Epithelial cell of prostate (primary cell): ENCODE measurements around the gene CFHR5.

Experiments used
- DNase-seq: peaks from one replicate; pipeline ENCODE4 v3.0.0-alpha.2; 2011; ENCODE audit warnings: low read depth, low spot score
- H3K27ac ChIP-seq: fragments of 450-650 bp; 2 replicates; pipeline ENCODE4 v1.5.1; 2017; ENCODE audit warnings: mild to moderate bottlenecking

CFHR5 gene

DNA sequence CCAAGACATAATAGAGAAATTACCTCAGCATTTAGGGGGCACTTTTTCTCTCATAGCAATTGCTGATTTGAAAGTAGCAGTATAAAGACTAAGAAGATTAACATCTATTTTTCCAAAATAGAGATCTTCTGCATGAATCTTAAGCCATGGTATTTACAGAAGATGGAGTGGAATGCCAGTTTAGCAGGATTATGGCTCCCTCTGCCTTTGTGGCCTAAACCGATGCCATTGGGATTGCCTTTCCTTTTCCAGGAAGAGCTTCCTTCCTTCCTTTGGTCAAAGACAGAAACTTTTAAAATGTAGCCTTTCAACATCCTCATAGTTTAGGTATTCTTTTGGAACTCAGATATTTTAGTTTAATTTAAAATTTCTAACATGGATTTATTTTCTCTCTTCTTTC lies 39.4 kb downstream of the CFHR5 start:
- no peak overlapping the region for H3K27ac ChIP-seq
- no peak for DNase-seq

DNA sequence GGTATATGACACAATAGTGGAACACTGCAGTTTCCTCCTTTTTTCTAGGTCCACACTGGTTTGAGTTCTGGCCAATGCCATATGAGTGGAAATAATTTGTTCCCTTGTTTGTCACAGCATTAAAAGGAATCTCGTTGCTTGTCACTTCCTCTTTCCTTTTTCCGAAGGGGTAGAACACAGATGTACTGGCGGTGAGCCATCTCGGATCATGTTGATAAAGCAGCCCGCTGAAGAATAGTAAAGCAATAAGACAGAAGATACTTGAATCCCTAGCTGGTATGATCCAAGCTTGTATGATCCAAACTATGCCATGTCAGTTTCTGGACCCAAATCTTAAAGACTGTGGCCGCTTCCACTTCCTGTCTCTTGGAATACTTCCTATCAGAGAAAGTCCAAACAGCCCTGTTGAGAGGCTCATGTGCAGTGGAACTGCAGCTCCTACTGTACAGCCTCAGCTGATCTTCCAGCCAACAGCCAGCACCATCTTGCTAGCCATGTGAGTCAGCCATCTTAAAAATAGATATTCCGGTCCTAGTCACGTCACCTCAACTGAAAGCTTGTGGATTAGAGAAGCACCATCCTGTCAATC lies 40.3 kb downstream of the CFHR5 start:
- H3K27ac ChIP-seq: no peak overlapping the region
- DNase-seq: no peak

DNA sequence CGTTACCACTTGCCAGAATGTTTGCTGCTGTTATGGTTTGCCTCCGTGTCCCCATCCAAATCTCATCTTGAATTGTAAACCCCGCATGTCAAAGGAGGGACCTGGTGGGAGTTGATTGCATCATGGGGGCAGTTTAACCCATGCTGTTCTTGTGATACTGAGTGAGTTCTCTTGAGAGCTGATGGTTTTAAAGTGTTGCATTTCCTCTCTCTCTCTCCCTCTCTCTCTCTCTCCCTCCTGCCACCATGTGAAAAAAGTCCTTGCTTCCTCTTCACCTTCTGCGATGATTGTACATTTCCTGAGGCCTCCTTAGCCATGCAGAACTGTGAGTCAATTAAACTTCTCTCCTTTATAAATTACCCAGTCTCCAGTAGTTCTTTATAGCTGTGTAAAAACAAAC lies 44.4 kb downstream of the CFHR5 start:
- DNase-seq: no peak
- H3K27ac ChIP-seq: no peak overlapping the region

DNA sequence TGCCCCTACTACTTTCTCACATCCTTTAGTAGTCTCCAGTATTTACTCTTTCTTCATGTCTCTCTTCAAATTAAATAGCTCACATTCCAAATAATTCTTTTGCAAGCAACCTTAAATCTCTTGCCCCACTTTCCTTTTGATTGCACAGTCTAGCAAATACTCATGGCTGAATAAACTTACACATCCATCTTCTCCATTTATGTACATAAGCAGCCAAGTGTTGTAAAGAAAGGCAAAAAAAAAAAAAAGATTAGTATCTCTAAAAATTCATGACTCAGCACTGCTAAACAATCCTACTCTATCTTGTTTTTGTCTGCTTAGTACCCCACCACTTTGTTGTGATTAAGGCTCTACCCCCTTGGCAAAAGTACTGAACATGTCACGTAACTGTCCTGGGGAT lies 47.1 kb downstream of the CFHR5 start:
- DNase-seq: no peak
- H3K27ac ChIP-seq: no peak overlapping the region

DNA sequence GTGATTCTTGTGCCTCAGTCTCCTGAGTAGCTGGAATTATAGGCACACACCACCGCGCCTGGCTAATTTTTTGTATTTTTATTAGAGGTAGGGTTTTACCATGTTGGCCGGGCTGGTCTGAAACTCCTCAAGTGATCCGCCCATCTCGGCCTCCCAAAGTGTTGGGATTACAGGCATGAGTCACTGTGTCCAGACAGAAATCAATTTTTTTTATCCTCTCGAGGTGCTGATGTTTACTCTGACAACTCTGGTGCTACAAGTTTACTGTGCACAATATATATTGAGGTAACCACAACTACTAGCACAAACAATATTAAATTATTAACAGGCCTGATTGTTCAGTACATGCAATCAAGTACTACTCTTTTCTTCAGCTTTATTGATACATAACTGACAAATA lies 50.0 kb downstream of the CFHR5 start:
- no peak overlapping the region for H3K27ac ChIP-seq
- DNase-seq: peak; percentile 18

DNA sequence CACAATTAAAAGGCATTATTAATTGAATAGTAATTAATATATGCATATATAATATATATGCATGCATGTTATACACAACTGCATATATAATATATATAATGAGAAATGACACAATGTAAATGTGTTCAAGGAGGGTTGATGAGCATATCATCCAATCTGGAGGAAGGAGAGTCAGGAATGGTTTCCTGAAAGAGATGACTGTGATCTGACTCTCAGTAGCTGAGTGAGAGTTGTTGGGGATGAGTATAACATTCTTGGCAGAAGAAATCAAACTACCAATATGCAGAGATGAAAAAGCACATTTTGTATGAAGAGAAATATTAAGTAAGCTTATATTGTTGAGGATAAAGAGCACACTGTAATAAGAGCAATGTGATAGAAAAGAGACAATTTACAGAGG lies 52.4 kb downstream of the CFHR5 start:
- DNase-seq: no peak
- no peak overlapping the region for H3K27ac ChIP-seq

DNA sequence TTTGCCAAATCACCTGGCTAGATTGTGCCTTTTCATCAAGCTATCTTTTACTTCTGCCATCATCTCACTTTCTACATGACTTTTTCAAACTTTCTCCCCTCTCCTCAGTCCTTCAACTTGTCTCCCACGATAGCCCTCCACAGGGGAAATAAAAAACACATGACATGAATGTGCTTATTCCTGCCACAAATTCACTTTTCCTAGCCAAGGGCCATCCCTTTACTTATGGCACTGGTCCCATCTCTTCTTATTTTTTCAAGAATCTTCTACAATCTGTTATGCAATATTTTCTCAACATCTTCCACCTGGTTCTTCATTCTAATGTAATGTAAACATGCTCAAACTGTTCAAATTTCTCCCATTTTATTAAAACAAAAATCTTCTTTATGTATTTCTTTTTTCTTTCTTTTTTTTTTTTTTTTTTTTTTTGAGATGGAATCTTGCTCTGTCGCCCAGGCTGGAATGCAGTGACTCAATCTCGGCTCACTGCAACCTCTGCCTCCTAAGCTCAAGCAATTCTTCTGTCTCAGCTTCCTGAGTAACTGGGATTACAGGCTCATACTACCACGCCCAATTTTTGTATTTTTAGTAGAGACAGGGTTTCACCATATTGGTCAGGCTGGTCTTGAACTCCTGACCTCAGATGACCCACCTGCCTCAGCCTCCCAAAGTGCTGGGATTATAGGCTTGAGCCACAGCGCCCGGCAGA lies 57.4 kb downstream of the CFHR5 start:
- peak; percentile 45 for DNase-seq
- peak overlapping the region; percentile 44 for H3K27ac ChIP-seq

DNA sequence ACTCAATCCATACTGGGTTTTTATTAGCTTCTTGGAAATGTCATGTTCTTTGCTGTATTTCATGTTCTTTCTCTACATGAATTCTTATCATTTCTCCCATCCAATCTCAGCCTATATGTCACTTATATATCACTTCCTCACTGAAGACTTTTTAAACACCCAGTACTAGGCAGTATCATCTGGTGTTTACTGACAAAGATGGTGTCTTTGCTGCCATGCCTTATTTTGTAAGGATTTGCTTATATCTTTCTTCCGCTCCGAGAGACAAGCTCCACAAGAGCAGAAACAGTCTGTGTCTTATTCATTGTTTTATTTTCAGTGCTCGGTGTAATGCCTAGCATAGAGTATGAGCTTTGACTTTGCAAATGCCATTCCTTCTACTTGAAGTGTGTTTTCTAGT lies 59.5 kb downstream of the CFHR5 start:
- DNase-seq: no peak
- no peak overlapping the region for H3K27ac ChIP-seq

DNA sequence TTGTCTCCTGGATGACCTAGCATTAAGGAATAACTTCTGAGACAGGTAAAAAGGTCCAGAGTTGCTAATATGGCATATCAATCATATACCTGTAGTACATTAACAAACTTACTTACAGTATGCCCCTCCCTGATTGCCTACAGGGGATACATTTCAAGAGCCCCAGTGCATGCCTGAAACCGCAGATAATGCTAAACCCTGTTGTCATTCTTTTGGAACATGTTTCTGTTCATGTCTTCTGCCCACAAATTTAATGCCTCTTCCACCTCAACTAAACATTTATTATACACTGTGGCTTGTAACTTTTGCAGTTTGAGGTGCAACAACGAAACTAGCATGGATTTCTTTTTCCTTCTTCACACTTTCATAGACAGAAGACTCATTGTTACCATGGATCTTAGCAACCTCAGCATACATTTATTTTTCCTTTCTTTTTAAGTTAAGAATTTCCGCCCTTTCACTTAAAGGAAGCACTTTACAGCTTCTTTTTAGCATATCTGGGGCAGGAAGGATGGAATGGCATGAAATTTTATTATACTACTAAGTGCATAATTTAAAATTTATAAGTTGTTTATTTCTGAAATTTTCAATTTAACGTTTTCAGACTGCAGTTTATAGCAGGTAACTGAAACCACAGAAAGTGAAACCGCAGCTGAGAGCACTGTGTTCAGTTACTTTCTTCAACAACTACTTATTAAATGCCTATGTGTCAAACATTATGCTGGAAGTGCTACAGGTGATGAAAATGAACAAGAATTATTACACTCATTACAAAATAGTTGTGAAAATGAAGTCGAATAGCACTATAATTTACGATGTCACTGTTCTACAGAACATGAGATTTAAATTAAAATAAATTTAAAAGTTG lies 64.4 kb downstream of the CFHR5 start:
- no peak for DNase-seq
- H3K27ac ChIP-seq: no peak overlapping the region

DNA sequence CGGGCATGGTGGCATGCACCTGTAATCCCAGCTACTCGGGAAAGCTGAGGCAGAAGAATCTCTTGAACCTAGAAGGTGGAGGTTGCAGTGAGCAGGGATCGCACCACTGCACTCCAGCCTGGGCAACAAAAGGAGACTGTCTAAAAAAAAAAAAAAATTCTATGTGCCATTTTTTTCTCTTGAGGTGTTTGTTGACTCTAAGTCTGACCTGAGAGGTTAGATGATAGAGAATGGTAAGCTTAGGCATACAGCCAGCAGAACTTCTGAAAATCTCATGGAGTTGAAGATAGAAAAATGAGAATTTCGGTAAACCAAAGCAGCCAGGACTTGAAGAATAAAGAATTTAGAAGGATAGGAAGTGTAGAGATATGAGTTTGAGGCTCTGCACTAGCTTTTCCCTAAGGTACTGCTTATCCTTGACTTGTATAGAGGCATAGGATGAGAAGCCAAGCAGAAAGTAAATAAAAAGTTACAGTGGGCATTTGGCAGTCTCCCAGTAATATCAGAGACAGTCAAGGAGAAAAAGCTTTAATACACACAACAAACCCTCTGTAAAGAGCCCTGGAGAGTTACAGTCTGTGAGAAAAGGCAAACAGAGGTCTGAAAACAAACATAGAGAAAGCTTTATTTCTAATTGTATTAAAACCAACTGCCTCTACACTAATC lies 65.5 kb downstream of the CFHR5 start:
- DNase-seq: no peak
- no peak overlapping the region for H3K27ac ChIP-seq

DNA sequence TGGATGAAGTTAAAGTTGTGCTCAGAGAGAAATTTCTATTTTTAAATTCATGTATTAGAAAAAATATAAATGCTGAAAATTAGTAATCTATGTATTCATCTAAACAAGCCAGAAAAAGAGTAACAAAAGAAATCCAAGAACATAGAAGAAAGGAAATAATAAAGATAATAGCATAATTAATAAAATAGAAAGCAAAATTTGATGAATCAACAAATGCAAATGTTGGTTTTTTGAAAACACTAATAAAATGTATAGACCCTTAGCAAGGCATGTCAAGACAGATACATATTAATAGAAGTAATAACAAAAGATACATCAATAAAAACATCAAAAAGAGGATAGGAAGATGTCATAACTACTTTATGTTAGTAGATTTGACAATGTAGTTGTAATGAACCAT lies 71.7 kb downstream of the CFHR5 start:
- no peak for DNase-seq
- no peak overlapping the region for H3K27ac ChIP-seq
